GM19395 (cell line): ENCODE measurements around the gene SNAPC4.
"Not testable (repeated sequence)": the region's sequence is repeated elsewhere in the genome, so short reads cannot be mapped to it uniquely, and the experiment has no call there.

ENCODE experiments used
- ATAC-seq: cut with Tn5 transposase; IDR thresholded peaks from one replicate; pipeline ENCODE4 v1.9.1; 2021; ENCODE audit warnings: mild to moderate bottlenecking, moderate library complexity; ENCODE audit not compliant: unreplicated experiment

SNAPC4 gene

GRCh38 chr9:136358888-136359287 lies 41.1 kb downstream of the SNAPC4 start:
- ATAC-seq = no peak

- ATAC-seq = no peak
Observed at GRCh38 chr9:136358016-136358415, 42.0 kb downstream of the SNAPC4 start.

GRCh38 chr9:136357202-136357725 lies 42.7 kb downstream of the SNAPC4 start:
- no peak for ATAC-seq

- no peak for ATAC-seq
Observed at GRCh38 chr9:136355616-136356557, 44.1 kb downstream of the SNAPC4 start.

- ATAC-seq = no peak
Observed at GRCh38 chr9:136354592-136355085, 45.3 kb downstream of the SNAPC4 start.

- no peak for ATAC-seq
Observed at GRCh38 chr9:136353757-136354488, 46.0 kb downstream of the SNAPC4 start.

- no peak for ATAC-seq
Observed at GRCh38 chr9:136353088-136353487, 46.9 kb downstream of the SNAPC4 start.

- no peak for ATAC-seq
Observed at GRCh38 chr9:136352682-136353081, 47.3 kb downstream of the SNAPC4 start.

- not testable (repeated sequence) for ATAC-seq
Observed at GRCh38 chr9:136351868-136352267, 48.1 kb downstream of the SNAPC4 start.

GRCh38 chr9:136351252-136351800 lies 48.6 kb downstream of the SNAPC4 start:
- no peak for ATAC-seq
